CD4-positive, alpha-beta T cell treated with Interleukin-15 for 1 hour (primary cell): ENCODE results near the gene UBE2I.
A peak's percentile ranks its signal among the peaks of the same experiment; 100 is the strongest.
"Not testable (repeated sequence)": the region's sequence is repeated elsewhere in the genome, so short reads cannot be mapped to it uniquely, and the experiment has no call there.

Experiments used
- DNase-seq: peaks from one replicate; pipeline ENCODE4 v3.0.0-alpha.2; 2020

UBE2I gene

GRCh38 chr16:1293921-1294656, 15.3 kb upstream of the UBE2I start:
- DNase-seq: no peak

- DNase-seq: no peak
Measured at GRCh38 chr16:1295465-1295864, 14.0 kb upstream of the UBE2I start.

- not testable (repeated sequence) for DNase-seq
Measured at GRCh38 chr16:1296688-1297017, 12.8 kb upstream of the UBE2I start.

DNA sequence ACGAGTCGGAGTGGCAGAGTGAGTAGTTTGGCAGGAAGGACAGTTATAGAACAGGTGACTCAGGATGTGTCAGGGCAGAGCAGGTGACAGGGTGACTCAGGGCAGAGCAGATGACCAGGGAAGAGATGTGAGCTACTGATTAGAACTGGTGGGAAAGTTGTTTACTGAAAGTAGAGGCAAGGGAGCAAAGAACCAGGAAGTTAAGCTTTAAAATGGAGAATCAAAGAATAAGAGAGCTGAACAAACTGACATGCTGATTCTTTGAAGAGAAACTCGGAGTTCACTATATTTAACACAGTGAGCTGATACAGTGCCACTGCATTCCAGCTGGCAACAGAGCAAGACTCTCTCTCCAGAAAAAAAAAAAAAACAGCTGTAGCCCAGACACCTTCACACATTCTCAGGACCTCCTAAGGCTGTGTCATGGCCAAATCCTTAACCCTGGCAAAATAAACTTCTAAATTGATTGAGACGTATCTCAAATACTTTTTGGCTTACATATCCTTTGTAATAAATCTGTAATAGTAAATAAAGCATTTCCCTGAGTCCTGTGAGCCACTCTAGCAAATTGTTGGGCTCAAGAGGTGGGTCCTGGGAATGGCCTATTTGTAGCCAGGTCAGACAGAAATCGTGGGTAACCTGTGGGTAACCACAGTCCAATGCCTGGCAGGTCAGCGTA, 12.3 kb upstream of the UBE2I start:
- no peak for DNase-seq

- DNase-seq: no peak
Measured at GRCh38 chr16:1298406-1298805, 11.0 kb upstream of the UBE2I start.

DNA sequence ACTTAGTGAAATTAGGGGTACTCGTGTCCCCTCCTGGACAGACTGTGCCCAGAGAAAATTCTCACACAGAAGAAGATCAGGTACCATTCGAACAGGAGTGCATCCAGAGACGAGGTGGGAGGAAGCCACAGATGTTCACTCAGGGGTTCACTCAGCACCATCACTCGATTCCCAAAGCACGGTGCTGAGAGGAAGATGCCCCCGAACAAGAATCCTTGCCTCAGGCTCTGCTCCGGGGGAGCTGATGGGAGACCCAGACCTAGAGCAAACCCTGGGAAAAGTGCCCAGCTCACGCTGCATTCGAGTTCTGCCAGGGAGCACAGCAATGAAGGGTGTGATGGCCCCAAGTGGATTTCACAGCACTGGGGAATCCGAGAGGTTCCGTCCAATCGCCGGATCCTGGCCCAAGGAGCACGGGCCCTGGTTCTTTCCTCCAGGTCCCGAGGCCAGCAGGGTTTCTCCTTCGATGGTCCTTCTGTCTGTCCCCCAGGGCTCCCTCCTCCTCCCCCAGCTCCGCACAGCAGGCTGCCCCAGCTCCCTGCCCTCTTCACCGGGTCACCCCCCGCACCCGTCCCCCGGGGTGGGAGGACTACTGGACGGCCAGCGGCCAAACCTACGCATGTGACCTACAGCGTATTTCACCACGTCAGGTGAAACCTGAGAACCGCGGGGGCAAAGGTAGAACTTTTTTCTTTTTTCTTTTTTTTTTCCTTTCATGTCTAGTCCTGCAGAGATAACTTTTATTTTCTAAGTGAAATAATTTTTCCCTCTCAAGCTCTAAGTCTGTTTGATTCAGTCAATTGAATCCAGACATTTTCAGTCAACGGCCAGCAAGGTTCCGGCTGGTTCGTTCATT, 10.2 kb upstream of the UBE2I start:
- DNase-seq: no peak

DNA sequence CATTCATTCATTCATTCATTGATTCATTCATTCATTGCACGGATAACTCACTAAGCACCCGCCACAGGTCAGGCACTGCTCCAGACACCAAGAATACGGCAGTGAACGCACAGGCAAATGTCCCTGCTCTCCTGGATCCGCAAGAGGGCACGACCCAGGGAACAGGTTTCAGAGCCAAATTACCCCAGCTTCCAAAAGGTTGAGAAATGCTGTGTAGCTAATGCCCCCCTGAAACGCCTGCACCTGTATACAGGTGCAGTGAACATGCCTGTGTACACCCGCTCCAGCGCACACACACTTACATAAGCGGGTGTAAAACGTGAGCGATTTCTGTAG, 9.6 kb upstream of the UBE2I start:
- DNase-seq: no peak

DNA sequence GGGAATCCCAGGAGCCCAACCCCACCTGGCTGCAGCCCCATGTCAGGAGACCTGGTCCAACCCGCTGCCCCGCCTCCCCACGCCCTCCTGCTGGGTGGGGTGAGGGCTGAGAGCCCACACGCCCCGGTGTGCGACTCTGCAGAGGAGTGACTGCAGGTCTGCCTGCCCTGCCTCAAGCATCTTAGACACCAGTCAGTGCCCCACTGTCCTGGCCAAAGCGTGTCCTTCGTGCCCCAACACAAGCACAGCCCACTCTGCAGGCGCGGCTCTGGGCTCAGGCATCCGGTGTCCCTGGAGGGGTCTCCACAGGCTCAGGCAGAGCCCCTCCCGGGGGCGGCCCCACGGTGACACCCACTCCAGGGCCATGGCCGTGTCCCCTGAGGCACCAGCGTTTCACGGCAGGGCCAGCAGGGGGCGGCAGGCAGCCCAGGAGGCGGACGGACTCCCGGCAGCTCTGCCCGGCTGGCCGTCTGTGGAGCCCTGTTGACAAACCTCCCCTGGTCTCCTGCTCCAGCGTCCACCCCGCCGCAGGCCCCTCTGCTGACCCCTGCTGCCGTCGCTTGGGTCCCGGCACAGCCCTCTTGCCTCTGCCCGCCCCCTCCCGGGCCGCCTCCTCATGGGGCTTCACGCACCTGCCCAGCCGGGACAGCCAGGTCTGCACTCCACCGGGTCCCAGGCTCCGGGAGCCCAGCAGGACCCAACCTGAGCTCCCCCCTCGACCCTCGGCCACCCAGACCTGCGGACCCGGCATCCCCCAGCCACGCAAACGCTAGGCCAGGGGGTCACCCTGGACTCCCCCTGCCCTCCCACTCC, 8.6 kb upstream of the UBE2I start:
- peak; percentile 72 for DNase-seq

DNA sequence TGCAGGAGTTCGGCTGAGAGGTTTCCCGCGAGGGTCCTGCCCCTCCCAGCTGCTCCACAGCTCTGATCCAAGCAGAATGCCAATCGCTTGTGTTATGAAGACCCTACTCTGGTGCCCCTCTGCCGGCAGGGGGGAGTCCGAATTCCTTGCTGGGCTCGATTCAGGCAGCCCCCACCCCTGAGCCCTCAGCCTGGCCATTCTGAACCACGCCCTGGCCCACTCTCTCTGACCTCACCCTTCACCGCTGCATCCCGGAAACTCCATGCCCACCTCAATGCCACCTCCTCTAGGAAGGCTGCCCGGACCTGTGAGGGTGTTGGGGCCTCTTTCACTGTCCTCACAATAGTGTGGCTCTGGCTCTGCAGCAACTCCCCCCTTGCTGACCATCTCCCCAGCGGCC, 7.9 kb upstream of the UBE2I start:
- DNase-seq: no peak

- peak; percentile 34 for DNase-seq
Measured at GRCh38 chr16:1305823-1306222, 3.6 kb upstream of the UBE2I start.

DNA sequence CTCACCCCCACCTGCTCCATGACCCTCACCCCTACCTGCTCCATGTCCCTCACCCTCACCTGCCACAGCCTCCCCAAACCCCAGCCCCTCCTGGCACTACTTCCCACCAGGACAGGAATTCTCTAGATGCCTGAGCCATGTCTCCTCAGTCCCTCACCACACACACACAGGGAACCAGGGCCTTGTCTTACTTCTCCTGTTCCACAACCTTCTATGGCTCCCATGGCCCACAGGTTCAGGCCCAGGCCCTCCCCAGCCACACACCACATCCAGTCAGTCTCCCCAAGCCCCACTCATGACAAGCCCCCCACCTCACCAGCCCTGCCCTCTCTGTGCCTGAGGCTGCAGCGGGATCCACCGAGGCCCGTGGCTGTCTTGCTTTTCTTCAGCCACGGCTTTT, 3.1 kb upstream of the UBE2I start:
- DNase-seq: no peak

GRCh38 chr16:1308036-1308976, 1.1 kb upstream of the UBE2I start:
- no peak for DNase-seq

- peak; percentile 67 for DNase-seq
Measured at GRCh38 chr16:1309888-1310831, 724 bp downstream of the UBE2I start.

GRCh38 chr16:1310832-1311200, 1.4 kb downstream of the UBE2I start:
- peak; percentile 35 for DNase-seq

DNA sequence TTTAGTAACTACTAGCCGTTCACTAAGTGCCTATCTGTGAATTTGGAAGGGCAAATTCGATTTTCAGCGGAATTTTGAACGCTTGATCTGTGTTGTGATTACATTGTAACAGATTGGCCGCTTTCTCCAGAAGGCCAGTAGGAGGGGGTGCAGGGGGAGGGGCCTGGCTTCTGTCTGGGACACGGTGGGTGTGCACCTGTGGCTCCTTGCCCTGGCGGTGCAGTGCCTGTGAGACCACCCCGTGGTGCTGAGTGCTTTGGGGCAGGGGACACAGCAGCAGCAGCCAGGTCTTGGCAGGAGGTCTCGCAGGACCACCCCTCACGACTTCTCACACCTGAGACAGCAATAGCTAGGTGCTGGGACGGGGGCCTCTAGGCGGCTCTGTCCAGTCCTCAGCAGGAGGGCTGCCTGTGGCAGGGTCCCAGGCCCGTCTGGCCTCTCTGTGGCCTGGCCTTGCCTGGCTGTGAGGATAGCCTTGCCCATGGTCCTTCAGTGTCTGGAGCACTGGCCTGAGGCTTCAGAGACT, 1.8 kb downstream of the UBE2I start:
- DNase-seq: no peak

GRCh38 chr16:1311738-1312466, 2.5 kb downstream of the UBE2I start:
- no peak for DNase-seq

GRCh38 chr16:1312467-1312816, 3.0 kb downstream of the UBE2I start:
- DNase-seq: no peak

- no peak for DNase-seq
Measured at GRCh38 chr16:1312903-1313302, 3.5 kb downstream of the UBE2I start.

- DNase-seq: no peak
Measured at GRCh38 chr16:1313721-1314369, 4.4 kb downstream of the UBE2I start.
